Measurements from ENCODE around the gene DDX6. TPM values are rescaled to one million over a fixed set of nuclear protein-coding genes. Genes with fewer than 3 reads are reported as not detected.

DDX6 gene
- total RNA-seq, 6 experiments from 2014 or later: 127 to 151 (median 133) TPM

DNA sequence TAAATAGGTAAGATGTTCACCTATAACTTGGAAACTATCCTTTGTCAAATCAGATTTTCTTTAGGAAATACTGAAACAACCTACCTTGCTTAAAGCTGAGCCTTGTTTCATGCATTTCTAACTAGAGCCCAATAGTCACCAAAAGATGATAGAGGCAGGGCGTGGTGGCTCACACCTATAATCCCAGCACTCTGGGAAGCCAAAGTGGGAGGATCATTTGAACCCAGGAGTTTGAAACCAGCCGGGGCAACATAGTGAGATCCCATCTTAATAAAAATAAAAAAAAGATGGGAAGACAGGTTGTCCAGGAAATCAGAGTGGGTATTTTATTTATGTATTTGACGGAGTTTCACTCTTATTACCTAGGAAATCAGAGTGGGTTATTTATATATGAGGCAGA is 38.3 kb downstream of the DDX6 start:
- peaks cover 46% of the 10 kb centered on the region for H3K36me3 Mint-ChIP-seq (ENCODE audit: low read depth)

DNA sequence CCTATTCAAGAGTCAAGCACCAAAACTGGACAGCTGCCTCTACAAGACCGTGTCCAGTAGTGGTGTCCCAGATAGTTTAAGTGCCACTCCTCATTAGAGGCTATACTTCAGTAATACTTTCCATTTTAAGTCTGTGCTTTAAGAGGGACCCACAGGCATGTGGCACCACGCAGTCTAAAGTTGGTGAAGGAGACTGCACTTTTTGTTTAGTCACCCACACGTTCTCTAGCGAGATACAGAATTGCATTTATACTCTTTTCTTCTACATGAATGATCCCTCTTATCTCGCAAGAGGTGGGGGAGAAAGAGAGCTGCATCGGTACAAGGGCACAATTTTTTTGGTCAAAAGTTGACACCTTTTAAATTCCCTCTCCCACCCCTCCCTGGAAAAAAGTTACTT is 41.5 kb downstream of the DDX6 start:
- TF ChIP-seq, protein P1, sequence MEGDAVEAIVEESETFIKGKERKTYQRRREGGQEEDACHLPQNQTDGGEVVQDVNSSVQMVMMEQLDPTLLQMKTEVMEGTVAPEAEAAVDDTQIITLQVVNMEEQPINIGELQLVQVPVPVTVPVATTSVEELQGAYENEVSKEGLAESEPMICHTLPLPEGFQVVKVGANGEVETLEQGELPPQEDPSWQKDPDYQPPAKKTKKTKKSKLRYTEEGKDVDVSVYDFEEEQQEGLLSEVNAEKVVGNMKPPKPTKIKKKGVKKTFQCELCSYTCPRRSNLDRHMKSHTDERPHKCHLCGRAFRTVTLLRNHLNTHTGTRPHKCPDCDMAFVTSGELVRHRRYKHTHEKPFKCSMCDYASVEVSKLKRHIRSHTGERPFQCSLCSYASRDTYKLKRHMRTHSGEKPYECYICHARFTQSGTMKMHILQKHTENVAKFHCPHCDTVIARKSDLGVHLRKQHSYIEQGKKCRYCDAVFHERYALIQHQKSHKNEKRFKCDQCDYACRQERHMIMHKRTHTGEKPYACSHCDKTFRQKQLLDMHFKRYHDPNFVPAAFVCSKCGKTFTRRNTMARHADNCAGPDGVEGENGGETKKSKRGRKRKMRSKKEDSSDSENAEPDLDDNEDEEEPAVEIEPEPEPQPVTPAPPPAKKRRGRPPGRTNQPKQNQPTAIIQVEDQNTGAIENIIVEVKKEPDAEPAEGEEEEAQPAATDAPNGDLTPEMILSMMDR (IDR thresholded peaks at IDR 0.05): no peak
- Mint-ChIP-seq H3K4me1 (ENCODE audit: low read depth) (no peaks in the 10 kb centered on the region), H3K27ac (no peak overlapping the region), H3K4me3 (no peak overlapping the region), H3K27me3 (ENCODE audit: insufficient read depth) (peaks cover 7% of the 10 kb centered on the region), H3K9me3 (no peaks in the 10 kb centered on the region), H3K36me3 (ENCODE audit: low read depth) (peaks cover 29% of the 10 kb centered on the region)
- no peak for DNase-seq

More for the DNA sequence above, 38.3 kb downstream of the DDX6 start:
- Mint-ChIP-seq H3K4me3 (no peak overlapping the region), H3K27me3 (ENCODE audit: insufficient read depth) (no peaks in the 10 kb centered on the region), H3K9me3 (no peaks in the 10 kb centered on the region), H3K27ac (no peak overlapping the region), H3K4me1 (ENCODE audit: low read depth) (no peaks in the 10 kb centered on the region)
- TF ChIP-seq, protein P1 (IDR thresholded peaks at IDR 0.05): no peak
- DNase-seq: no peak

GRCh38 chr11:118748056-118748455 is 42.9 kb downstream of the DDX6 start:
- Mint-ChIP-seq H3K9me3 (no peaks in the 10 kb centered on the region), H3K27me3 (ENCODE audit: insufficient read depth) (peaks cover 7% of the 10 kb centered on the region), H3K36me3 (ENCODE audit: low read depth) (peaks cover 24% of the 10 kb centered on the region), H3K4me3 (no peak overlapping the region), H3K27ac (no peak overlapping the region), H3K4me1 (ENCODE audit: low read depth) (no peaks in the 10 kb centered on the region)
- DNase-seq: no peak
- TF ChIP-seq, protein P1 (IDR thresholded peaks at IDR 0.05): no peak

DNA sequence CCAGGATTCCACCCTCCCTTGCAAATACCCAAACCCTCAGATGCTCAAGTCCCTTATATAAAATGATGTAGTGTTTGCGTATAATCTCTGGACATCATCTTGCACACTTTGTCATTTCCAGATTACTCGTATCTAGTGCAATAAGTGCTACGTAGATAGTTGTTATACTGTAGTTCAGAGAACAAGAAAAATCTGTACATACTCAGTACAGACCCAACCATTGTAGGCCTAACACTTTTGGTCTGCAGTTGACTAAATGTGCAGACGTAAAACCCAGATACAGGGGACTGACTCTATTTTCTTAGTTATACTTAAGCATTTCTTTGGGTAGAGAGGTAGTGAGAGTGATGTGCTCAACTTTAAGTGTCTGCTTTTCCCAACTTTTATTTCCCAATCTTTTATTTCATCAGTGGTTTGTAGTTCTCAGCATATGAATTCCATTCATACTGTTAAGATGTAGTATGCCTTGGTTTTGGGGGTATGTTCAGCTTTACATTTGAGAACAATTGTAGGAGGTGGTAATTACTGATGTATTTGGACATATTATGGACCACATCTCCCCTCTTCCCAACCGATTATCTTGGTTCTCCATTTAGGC is 43.9 kb downstream of the DDX6 start:
- DNase-seq: no peak
- H3K4me3 Mint-ChIP-seq: no peak overlapping the region
- no peaks in the 10 kb centered on the region for H3K4me1 Mint-ChIP-seq (ENCODE audit: low read depth)
- H3K9me3 Mint-ChIP-seq: no peaks in the 10 kb centered on the region
- H3K36me3 Mint-ChIP-seq (ENCODE audit: low read depth): peaks cover 24% of the 10 kb centered on the region
- H3K27me3 Mint-ChIP-seq (ENCODE audit: insufficient read depth): peaks cover 7% of the 10 kb centered on the region
- TF ChIP-seq, protein P1 (IDR thresholded peaks at IDR 0.05): no peak
- H3K27ac Mint-ChIP-seq: no peak overlapping the region

DNA sequence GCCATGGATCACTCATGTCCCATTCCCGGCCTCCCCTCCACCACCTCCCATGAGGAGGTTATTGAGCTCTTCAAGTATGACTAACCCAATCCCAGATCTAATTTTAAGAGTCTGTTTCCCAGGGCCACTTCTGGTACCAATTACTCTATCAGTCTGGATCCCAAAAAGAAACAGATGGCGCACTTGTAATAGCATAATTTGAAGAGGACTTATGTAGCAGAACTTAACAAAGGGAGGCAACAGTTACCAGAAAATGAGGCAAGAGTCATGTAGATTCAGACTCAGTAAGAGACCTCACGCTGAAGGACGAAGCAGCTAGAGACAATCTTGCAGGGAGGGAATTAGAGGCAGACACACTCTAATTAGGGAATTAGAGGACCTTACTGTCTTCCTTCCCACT is 46.9 kb downstream of the DDX6 start:
- DNase-seq: no peak
- TF ChIP-seq, protein P1 (IDR thresholded peaks at IDR 0.05): no peak
- Mint-ChIP-seq H3K27ac (no peak overlapping the region), H3K27me3 (ENCODE audit: insufficient read depth) (peaks cover 17% of the 10 kb centered on the region), H3K36me3 (ENCODE audit: low read depth) (peaks cover 4% of the 10 kb centered on the region; the same call in 1 of the 2 replicates), H3K4me3 (no peak overlapping the region), H3K9me3 (no peaks in the 10 kb centered on the region), H3K4me1 (ENCODE audit: low read depth) (peaks cover 17% of the 10 kb centered on the region)

Measured in HFFc6 (cell line).